IPS-18a (cell line): ENCODE data around the gene DIP2C.
"Not testable (repeated sequence)": the region's sequence is repeated elsewhere in the genome, so short reads cannot be mapped to it uniquely, and the experiment has no call there.

Experiments used
- H3K27ac ChIP-seq: one replicate; pipeline ENCODE4 v1.5.1; 2013; ENCODE audit warnings: low read length
- H3K27me3 ChIP-seq: one replicate; pipeline ENCODE4 v1.6.1; 2013; ENCODE audit warnings: mild to moderate bottlenecking, low read length; ENCODE audit not compliant: control insufficient read depth, insufficient read depth
- H3K36me3 ChIP-seq: one replicate; pipeline ENCODE4 v1.6.1; 2013; ENCODE audit warnings: low read depth, low read length; ENCODE audit not compliant: control insufficient read depth
- H3K4me1 ChIP-seq: one replicate; pipeline ENCODE4 v1.6.1; 2013; ENCODE audit warnings: low read depth, low read length; ENCODE audit not compliant: control insufficient read depth
- H3K4me3 ChIP-seq: one replicate; pipeline ENCODE4 v1.5.1; 2013; ENCODE audit warnings: low read length
- H3K9ac ChIP-seq: one replicate; pipeline ENCODE4 v1.6.1; 2013; ENCODE audit warnings: mild to moderate bottlenecking, low read length, moderate library complexity
- H3K9me3 ChIP-seq: one replicate; pipeline ENCODE4 v1.6.1; 2013; ENCODE audit warnings: low read depth, low read length; ENCODE audit not compliant: control insufficient read depth

Gene DIP2C

DNA sequence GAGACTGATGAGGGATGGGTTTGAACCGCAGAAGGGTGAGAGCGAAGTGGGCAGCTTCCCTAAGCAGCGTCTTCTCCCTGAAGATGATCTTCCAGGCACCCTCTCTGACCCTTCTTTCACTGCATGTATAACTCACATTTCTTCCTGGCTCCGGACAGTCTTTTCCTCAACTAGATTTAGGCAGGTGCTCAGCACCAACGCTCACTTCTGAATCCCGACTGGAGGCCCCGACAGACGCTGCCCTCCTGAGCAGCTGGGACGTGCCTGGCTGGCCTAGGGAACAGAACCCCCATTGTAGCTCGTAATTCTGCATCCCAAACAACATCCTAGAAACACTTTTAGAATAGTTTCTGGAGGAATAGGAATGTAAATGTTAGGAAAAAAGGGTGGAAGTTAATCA is 206.6 kb downstream of the DIP2C start:
- Histone ChIP-seq H3K36me3 (no peaks in the 10 kb centered on the region), H3K9ac (no peak overlapping the region), H3K27me3 (peaks cover 47% of the 10 kb centered on the region), H3K4me3 (no peak overlapping the region), H3K27ac (no peak overlapping the region), H3K9me3 (no peaks in the 10 kb centered on the region), H3K4me1 (peaks cover 21% of the 10 kb centered on the region)

- no peak overlapping the region for H3K9ac ChIP-seq
- peaks cover 39% of the 10 kb centered on the region for H3K27me3 ChIP-seq
- H3K9me3 ChIP-seq = no peaks in the 10 kb centered on the region
- no peak overlapping the region for H3K27ac ChIP-seq
- H3K4me1 ChIP-seq = peaks cover 19% of the 10 kb centered on the region
- no peaks in the 10 kb centered on the region for H3K36me3 ChIP-seq
- H3K4me3 ChIP-seq = no peak overlapping the region
Measured at GRCh38 chr10:482051-482501, 207.4 kb downstream of the DIP2C start.

DNA sequence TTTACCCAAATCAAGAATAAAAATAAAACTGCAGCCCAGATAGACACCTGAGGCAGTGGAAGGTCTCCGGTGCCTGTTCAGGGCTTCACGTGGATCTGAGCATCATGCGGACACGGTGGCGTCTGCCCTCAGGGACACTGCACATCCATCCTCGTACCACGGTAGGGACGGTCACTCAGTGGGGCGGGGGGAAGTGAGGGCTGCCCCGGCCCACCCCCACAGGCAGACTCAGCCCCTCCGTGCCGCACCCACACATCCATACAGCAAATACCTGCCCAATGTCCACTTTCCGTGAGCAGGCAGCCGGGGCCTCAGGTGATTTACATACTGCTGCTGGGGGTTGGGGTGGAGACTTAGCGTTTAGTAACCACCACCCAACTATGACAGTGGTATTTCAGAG is 207.8 kb downstream of the DIP2C start:
- Histone ChIP-seq H3K27me3 (peaks cover 35% of the 10 kb centered on the region), H3K9ac (no peak overlapping the region), H3K27ac (no peak overlapping the region), H3K9me3 (no peaks in the 10 kb centered on the region), H3K4me3 (no peak overlapping the region), H3K4me1 (peaks cover 15% of the 10 kb centered on the region), H3K36me3 (no peaks in the 10 kb centered on the region)

- Histone ChIP-seq H3K4me3 (no peak overlapping the region), H3K27ac (no peak overlapping the region), H3K9ac (no peak overlapping the region), H3K27me3 (peaks cover 29% of the 10 kb centered on the region), H3K4me1 (peaks cover 10% of the 10 kb centered on the region), H3K36me3 (no peaks in the 10 kb centered on the region), H3K9me3 (no peaks in the 10 kb centered on the region)
Measured at GRCh38 chr10:480928-481552, 208.4 kb downstream of the DIP2C start.

DNA sequence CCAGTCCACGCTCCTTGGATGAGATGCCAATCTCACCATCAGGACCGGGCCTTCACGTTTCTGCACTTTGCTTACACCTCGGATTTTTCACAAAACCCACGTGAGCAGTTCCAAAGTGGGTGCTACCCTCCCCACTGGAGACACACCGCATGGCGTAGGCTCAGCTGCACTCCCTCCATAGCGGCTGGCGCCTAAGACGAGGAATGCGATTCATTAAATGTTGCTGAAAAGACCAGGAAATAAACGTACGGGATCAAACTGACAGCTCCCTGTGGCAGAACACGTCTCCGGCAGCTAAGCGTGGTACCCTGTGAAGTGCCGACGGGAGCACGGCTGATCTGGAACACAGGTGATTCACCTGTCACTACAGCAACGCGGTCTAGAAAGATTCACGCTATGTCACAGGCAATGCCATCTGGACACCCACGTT is 209.0 kb downstream of the DIP2C start:
- no peaks in the 10 kb centered on the region for H3K9me3 ChIP-seq
- peaks cover 23% of the 10 kb centered on the region for H3K27me3 ChIP-seq
- no peak overlapping the region for H3K9ac ChIP-seq
- no peaks in the 10 kb centered on the region for H3K36me3 ChIP-seq
- no peak overlapping the region for H3K27ac ChIP-seq
- H3K4me3 ChIP-seq = no peak overlapping the region
- H3K4me1 ChIP-seq = peaks cover 10% of the 10 kb centered on the region

DNA sequence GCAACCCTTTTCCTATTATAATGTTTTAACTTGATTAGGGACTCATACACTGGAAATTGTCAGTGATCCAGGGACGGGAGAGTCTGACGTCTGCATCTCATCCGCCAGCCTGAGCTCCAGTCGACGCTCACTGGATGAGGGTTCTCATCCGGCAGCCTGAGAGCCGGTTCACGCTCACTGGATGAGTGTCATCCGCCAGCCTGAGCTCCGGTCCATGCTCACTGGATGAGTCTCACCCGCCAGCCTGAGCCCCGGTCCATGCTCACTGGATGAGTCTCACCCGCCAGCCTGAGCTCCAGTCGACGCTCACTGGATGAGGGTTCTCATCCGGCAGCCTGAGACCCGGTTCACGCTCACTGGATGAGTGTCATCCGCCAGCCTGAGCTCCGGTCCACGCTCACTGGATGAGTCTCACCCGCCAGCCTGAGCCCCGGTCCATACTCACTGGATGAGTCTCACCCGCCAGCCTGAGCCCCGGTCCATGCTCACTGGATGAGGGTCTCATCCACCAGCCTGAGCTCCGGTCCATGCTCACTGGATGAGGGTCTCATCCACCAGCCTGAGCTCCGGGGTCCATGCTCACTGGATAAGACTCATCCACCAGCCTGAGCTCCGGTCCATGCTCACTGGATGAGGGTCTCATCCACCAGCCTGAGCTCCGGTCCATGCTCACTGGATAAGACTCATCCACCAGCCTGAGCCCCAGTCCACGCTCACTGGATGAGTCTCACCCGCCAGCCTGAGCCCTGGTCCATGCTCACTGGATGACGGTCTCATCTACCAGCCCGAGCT is 209.6 kb downstream of the DIP2C start:
- H3K27ac ChIP-seq, H3K36me3 ChIP-seq, H3K4me1 ChIP-seq, H3K9me3 ChIP-seq, H3K9ac ChIP-seq, H3K4me3 ChIP-seq: not testable (repeated sequence)
- H3K27me3 ChIP-seq = peaks cover 17% of the 10 kb centered on the region

- Histone ChIP-seq H3K9me3 (no peaks in the 10 kb centered on the region), H3K9ac (no peak overlapping the region), H3K27ac (no peak overlapping the region), H3K4me1 (no peaks in the 10 kb centered on the region), H3K36me3 (no peaks in the 10 kb centered on the region), H3K27me3 (peaks cover 5% of the 10 kb centered on the region), H3K4me3 (no peak overlapping the region)
Measured at GRCh38 chr10:478471-479245, 210.8 kb downstream of the DIP2C start.

DNA sequence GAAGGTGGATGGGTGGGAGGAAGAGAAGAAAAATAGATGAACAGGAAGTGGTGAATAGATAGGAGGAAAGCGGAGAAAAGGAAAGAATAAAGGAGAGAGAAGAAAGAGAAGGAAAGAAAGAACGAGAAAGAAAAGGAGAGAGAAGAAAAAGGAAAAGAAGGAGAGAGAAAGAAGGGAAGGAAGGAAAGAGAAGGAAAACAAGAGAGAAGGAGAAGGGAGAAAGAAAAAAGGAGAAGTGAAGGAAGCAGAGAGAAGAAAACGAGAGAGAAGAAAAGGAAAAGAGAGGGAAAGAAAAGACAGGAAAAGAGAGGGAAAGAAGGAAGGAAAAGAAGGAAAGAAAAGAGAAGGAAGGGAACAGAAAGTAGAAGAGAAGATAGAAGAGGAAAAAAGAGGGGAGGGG is 211.8 kb downstream of the DIP2C start:
- Histone ChIP-seq H3K27ac (no peak overlapping the region), H3K9ac (no peak overlapping the region), H3K27me3 (no peaks in the 10 kb centered on the region), H3K9me3 (no peaks in the 10 kb centered on the region), H3K4me1 (no peaks in the 10 kb centered on the region), H3K36me3 (no peaks in the 10 kb centered on the region), H3K4me3 (no peak overlapping the region)

- H3K36me3 ChIP-seq = no peaks in the 10 kb centered on the region
- H3K4me3 ChIP-seq = no peak overlapping the region
- H3K9me3 ChIP-seq = no peaks in the 10 kb centered on the region
- no peak overlapping the region for H3K27ac ChIP-seq
- H3K9ac ChIP-seq = no peak overlapping the region
- no peaks in the 10 kb centered on the region for H3K27me3 ChIP-seq
- H3K4me1 ChIP-seq = no peaks in the 10 kb centered on the region
Measured at GRCh38 chr10:476455-476780, 213.1 kb downstream of the DIP2C start.

- Histone ChIP-seq H3K9me3 (no peaks in the 10 kb centered on the region), H3K27ac (no peak overlapping the region), H3K9ac (no peak overlapping the region), H3K27me3 (no peaks in the 10 kb centered on the region), H3K4me1 (no peaks in the 10 kb centered on the region), H3K4me3 (no peak overlapping the region), H3K36me3 (no peaks in the 10 kb centered on the region)
Measured at GRCh38 chr10:475709-476454, 213.6 kb downstream of the DIP2C start.

DNA sequence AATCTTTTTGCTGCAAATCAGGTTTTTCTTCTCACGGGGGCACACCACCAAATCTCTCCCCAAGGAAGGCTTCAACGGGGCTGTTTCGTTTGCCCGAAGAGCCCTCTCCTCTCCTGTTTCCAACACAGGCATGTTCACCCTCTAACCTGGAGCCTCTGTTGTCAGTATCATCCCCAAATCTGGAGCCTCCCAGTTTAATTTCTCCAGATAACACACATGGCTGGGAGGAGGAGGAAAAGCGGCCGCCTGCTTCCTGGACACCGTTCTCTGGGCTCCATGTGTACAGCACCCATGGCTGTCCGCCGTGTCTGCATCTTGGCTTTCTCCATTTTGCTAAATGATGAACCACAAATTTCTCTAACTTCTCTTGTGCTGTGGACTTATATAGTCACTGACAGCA is 214.5 kb downstream of the DIP2C start:
- H3K27ac ChIP-seq = no peak overlapping the region
- no peaks in the 10 kb centered on the region for H3K27me3 ChIP-seq
- no peak overlapping the region for H3K9ac ChIP-seq
- no peak overlapping the region for H3K4me3 ChIP-seq
- no peaks in the 10 kb centered on the region for H3K4me1 ChIP-seq
- no peaks in the 10 kb centered on the region for H3K36me3 ChIP-seq
- no peaks in the 10 kb centered on the region for H3K9me3 ChIP-seq
